ENCODE measurements around the gene EPSTI1.

DNA sequence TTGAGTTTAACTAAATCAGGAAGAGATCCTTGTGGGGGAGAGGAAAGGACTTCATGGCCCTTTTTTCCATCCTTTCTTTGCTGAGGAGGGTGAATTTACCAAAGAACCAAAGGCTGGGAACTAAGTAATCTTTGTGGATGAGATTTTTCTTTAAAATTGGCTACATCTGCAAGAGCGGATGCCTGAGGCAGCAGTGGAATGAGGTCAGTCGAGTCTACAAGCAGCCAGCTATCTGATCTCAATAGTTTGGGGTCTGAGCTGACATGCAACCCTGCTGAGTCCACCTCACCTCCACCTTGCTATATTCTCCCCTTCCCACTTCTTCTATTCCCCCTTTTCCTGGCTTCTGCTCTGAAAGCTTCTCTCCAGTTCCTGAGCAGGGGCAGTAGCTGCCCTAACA, 27.8 kb upstream of the EPSTI1 start:
- TF ChIP-seq, protein P1, sequence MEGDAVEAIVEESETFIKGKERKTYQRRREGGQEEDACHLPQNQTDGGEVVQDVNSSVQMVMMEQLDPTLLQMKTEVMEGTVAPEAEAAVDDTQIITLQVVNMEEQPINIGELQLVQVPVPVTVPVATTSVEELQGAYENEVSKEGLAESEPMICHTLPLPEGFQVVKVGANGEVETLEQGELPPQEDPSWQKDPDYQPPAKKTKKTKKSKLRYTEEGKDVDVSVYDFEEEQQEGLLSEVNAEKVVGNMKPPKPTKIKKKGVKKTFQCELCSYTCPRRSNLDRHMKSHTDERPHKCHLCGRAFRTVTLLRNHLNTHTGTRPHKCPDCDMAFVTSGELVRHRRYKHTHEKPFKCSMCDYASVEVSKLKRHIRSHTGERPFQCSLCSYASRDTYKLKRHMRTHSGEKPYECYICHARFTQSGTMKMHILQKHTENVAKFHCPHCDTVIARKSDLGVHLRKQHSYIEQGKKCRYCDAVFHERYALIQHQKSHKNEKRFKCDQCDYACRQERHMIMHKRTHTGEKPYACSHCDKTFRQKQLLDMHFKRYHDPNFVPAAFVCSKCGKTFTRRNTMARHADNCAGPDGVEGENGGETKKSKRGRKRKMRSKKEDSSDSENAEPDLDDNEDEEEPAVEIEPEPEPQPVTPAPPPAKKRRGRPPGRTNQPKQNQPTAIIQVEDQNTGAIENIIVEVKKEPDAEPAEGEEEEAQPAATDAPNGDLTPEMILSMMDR (IDR thresholded peaks at IDR 0.05) = no peak
- no peak for TF ChIP-seq SIN3A (IDR thresholded peaks at IDR 0.05; ENCODE audit: borderline replicate concordance, insufficient read depth, low read depth, low read length)
- no peak for TF ChIP-seq POLR2AphosphoS5 (IDR thresholded peaks at IDR 0.05; ENCODE audit: low read depth, low read length)
- TF ChIP-seq, protein P2, sequence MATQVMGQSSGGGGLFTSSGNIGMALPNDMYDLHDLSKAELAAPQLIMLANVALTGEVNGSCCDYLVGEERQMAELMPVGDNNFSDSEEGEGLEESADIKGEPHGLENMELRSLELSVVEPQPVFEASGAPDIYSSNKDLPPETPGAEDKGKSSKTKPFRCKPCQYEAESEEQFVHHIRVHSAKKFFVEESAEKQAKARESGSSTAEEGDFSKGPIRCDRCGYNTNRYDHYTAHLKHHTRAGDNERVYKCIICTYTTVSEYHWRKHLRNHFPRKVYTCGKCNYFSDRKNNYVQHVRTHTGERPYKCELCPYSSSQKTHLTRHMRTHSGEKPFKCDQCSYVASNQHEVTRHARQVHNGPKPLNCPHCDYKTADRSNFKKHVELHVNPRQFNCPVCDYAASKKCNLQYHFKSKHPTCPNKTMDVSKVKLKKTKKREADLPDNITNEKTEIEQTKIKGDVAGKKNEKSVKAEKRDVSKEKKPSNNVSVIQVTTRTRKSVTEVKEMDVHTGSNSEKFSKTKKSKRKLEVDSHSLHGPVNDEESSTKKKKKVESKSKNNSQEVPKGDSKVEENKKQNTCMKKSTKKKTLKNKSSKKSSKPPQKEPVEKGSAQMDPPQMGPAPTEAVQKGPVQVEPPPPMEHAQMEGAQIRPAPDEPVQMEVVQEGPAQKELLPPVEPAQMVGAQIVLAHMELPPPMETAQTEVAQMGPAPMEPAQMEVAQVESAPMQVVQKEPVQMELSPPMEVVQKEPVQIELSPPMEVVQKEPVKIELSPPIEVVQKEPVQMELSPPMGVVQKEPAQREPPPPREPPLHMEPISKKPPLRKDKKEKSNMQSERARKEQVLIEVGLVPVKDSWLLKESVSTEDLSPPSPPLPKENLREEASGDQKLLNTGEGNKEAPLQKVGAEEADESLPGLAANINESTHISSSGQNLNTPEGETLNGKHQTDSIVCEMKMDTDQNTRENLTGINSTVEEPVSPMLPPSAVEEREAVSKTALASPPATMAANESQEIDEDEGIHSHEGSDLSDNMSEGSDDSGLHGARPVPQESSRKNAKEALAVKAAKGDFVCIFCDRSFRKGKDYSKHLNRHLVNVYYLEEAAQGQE (IDR thresholded peaks at IDR 0.05; ENCODE audit: insufficient read depth in 1 of 2, low read depth in 2 of 2, low read length in 1 of 2) = no peak
